ENCODE results near the gene SHFL. TPM values are rescaled to one million over a fixed set of nuclear protein-coding genes. Genes with fewer than 3 reads are reported as not detected.
A peak's percentile ranks its signal among the peaks of the same experiment; 100 is the strongest.

SHFL gene
- polyA plus RNA-seq, 1 donor from 2014 or later, result 1.2 TPM

DNA sequence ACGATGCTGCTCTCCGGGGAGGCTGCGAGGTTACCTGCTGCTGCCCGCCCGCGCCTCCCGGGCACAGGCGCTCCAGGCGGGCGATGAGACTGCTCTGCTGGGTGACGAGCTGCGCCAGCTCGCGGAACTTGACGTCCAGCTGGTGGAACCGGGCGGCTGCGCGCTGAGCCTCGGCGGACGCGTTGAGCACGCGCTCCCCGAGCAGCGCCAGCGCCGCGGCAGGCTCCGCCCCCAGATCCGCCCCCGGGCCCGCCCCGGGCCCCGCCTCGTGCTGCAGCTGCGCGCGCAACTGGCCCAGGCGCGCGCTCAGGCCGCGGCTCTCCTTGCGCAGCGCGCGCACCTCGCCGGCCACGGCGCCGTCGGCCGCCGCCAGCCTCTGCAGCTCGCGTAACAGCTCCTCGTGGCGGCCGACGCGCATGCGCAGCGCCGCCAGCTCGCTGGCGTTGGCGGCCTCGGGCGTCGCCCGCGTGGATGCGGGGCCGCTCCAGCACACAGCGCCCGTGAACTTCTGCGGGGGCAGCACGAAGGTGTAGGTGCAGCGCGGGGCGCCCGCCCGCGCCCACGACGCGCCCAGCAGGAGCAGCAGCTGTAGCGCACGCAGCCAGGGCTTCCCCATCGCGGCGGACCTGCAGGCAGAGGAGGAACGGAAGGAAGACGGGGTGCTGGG, 10.0 kb downstream of the SHFL start:
- H3K36me3 ChIP-seq (ENCODE audit: insufficient read depth, low read length), result no peaks in the 10 kb centered on the region
- no peak overlapping the region for H3K4me2 ChIP-seq (ENCODE audit: low read length)
- no peaks in the 10 kb centered on the region for H3K9me3 ChIP-seq (ENCODE audit: low read length)
- H3K4me3 ChIP-seq (ENCODE audit: low read length), result peak overlapping the region; percentile 68
- H3F3A ChIP-seq (ENCODE audit: insufficient read depth, low read length, poor library complexity, severe bottlenecking), result no peaks in the 10 kb centered on the region
- H3K9me2 ChIP-seq (ENCODE audit: insufficient read depth, low read length), result no peaks in the 10 kb centered on the region
- no peaks in the 10 kb centered on the region for H3K27me3 ChIP-seq (ENCODE audit: insufficient read depth, low read depth, low read length)
- no peaks in the 10 kb centered on the region for H3K79me2 ChIP-seq (replicated peaks; ENCODE audit: insufficient read depth, low read length)
- no peaks in the 10 kb centered on the region for H4K20me1 ChIP-seq (ENCODE audit: insufficient read depth)
- peak overlapping the region; percentile 62 for H3K9ac ChIP-seq (ENCODE audit: low read length)
- TF ChIP-seq TAF1 (IDR thresholded peaks at IDR 0.05; ENCODE audit: low read depth) (no peak), RAD21 (conservative IDR thresholded peaks at IDR 0.05) (peak; percentile 25), SMC3 (conservative IDR thresholded peaks at IDR 0.05; ENCODE audit: poor library complexity) (no peak), MXI1 (conservative IDR thresholded peaks at IDR 0.05; ENCODE audit: poor library complexity, severe bottlenecking) (peak; percentile 80), EP300 (conservative IDR thresholded peaks at IDR 0.05; ENCODE audit: poor library complexity, severe bottlenecking) (no peak), EZH2 (IDR thresholded peaks at IDR 0.05; ENCODE audit: borderline replicate concordance, insufficient read depth, low read length, poor library complexity, severe bottlenecking) (no peak), POLR2AphosphoS5 (IDR thresholded peaks at IDR 0.05) (peak; percentile 70)
- TF ChIP-seq, protein P1, sequence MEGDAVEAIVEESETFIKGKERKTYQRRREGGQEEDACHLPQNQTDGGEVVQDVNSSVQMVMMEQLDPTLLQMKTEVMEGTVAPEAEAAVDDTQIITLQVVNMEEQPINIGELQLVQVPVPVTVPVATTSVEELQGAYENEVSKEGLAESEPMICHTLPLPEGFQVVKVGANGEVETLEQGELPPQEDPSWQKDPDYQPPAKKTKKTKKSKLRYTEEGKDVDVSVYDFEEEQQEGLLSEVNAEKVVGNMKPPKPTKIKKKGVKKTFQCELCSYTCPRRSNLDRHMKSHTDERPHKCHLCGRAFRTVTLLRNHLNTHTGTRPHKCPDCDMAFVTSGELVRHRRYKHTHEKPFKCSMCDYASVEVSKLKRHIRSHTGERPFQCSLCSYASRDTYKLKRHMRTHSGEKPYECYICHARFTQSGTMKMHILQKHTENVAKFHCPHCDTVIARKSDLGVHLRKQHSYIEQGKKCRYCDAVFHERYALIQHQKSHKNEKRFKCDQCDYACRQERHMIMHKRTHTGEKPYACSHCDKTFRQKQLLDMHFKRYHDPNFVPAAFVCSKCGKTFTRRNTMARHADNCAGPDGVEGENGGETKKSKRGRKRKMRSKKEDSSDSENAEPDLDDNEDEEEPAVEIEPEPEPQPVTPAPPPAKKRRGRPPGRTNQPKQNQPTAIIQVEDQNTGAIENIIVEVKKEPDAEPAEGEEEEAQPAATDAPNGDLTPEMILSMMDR (IDR thresholded peaks at IDR 0.05; ENCODE audit: poor library complexity, severe bottlenecking), result peak; percentile 30
- TF ChIP-seq, protein P2, sequence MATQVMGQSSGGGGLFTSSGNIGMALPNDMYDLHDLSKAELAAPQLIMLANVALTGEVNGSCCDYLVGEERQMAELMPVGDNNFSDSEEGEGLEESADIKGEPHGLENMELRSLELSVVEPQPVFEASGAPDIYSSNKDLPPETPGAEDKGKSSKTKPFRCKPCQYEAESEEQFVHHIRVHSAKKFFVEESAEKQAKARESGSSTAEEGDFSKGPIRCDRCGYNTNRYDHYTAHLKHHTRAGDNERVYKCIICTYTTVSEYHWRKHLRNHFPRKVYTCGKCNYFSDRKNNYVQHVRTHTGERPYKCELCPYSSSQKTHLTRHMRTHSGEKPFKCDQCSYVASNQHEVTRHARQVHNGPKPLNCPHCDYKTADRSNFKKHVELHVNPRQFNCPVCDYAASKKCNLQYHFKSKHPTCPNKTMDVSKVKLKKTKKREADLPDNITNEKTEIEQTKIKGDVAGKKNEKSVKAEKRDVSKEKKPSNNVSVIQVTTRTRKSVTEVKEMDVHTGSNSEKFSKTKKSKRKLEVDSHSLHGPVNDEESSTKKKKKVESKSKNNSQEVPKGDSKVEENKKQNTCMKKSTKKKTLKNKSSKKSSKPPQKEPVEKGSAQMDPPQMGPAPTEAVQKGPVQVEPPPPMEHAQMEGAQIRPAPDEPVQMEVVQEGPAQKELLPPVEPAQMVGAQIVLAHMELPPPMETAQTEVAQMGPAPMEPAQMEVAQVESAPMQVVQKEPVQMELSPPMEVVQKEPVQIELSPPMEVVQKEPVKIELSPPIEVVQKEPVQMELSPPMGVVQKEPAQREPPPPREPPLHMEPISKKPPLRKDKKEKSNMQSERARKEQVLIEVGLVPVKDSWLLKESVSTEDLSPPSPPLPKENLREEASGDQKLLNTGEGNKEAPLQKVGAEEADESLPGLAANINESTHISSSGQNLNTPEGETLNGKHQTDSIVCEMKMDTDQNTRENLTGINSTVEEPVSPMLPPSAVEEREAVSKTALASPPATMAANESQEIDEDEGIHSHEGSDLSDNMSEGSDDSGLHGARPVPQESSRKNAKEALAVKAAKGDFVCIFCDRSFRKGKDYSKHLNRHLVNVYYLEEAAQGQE (IDR thresholded peaks at IDR 0.05; ENCODE audit: borderline replicate concordance), result no peak
- peak overlapping the region; percentile 90 for H2AFZ ChIP-seq (ENCODE audit: low read depth, low read length)
- H3K27ac ChIP-seq (ENCODE audit: low read length), result peak overlapping the region; percentile 61

DNA sequence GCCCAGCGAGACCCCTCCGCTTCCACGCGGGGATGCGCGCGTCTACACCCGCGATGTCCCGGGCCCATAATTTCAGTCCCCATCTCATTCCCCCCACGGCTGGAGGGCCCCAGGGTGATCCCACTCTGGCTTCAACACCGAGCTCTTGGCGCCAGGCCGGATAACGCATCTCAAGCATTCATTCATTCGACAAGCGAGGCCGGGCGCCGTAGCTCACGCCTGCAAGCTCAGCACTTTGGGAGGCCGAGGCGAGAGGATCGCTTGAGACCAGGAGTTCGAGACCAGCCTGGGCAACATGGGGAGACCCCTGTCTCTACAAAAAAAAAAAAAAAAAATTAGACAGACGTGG, 10.5 kb downstream of the SHFL start:
- H3K36me3 ChIP-seq (ENCODE audit: insufficient read depth, low read length), result no peaks in the 10 kb centered on the region
- no peaks in the 10 kb centered on the region for H3F3A ChIP-seq (ENCODE audit: insufficient read depth, low read length, poor library complexity, severe bottlenecking)
- no peak for TF ChIP-seq MXI1 (conservative IDR thresholded peaks at IDR 0.05; ENCODE audit: poor library complexity, severe bottlenecking)
- TF ChIP-seq EZH2 (IDR thresholded peaks at IDR 0.05; ENCODE audit: borderline replicate concordance, insufficient read depth, low read length, poor library complexity, severe bottlenecking), result no peak
- TF ChIP-seq, protein P1 (IDR thresholded peaks at IDR 0.05; ENCODE audit: poor library complexity, severe bottlenecking), result no peak
- TF ChIP-seq, protein P2 (IDR thresholded peaks at IDR 0.05; ENCODE audit: borderline replicate concordance), result no peak
- TF ChIP-seq RAD21 (conservative IDR thresholded peaks at IDR 0.05), result no peak
- TF ChIP-seq SMC3 (conservative IDR thresholded peaks at IDR 0.05; ENCODE audit: poor library complexity), result no peak
- TF ChIP-seq POLR2AphosphoS5 (IDR thresholded peaks at IDR 0.05), result no peak
- no peak for TF ChIP-seq TAF1 (IDR thresholded peaks at IDR 0.05; ENCODE audit: low read depth)
- TF ChIP-seq EP300 (conservative IDR thresholded peaks at IDR 0.05; ENCODE audit: poor library complexity, severe bottlenecking), result no peak
- H3K4me2 ChIP-seq (ENCODE audit: low read length), result no peak overlapping the region
- no peaks in the 10 kb centered on the region for H3K27me3 ChIP-seq (ENCODE audit: insufficient read depth, low read depth, low read length)
- H3K79me2 ChIP-seq (replicated peaks; ENCODE audit: insufficient read depth, low read length), result no peaks in the 10 kb centered on the region
- no peaks in the 10 kb centered on the region for H4K20me1 ChIP-seq (ENCODE audit: insufficient read depth)
- H3K27ac ChIP-seq (ENCODE audit: low read length), result peak overlapping the region; percentile 61
- no peaks in the 10 kb centered on the region for H3K9me2 ChIP-seq (ENCODE audit: insufficient read depth, low read length)
- peak overlapping the region; percentile 90 for H2AFZ ChIP-seq (ENCODE audit: low read depth, low read length)
- H3K4me3 ChIP-seq (ENCODE audit: low read length), result peak overlapping the region; percentile 68
- no peaks in the 10 kb centered on the region for H3K9me3 ChIP-seq (ENCODE audit: low read length)
- peak overlapping the region; percentile 62 for H3K9ac ChIP-seq (ENCODE audit: low read length)

Data from neural cell (in vitro differentiated cells).